NB4 (cell line): ENCODE measurements around the gene WFIKKN1.

Experiments
- DNase-seq: peaks from one replicate; pipeline ENCODE4 v3.0.0; 2010; ENCODE audit warnings: low read depth
- H3K4me3 ChIP-seq: one replicate; pipeline ENCODE4 v1.5.1; 2011; ENCODE audit warnings: mild to moderate bottlenecking, low read depth, low read length, moderate library complexity
- MYC ChIP-seq: IDR thresholded peaks from 2 replicates; pipeline ENCODE4 v1.6.1; 2011; ENCODE audit warnings: low read depth, low read length
- POLR2A ChIP-seq: IDR thresholded peaks from 2 replicates; pipeline ENCODE4 v1.6.1; 2011; ENCODE audit warnings: mild to moderate bottlenecking; ENCODE audit not compliant: insufficient read length; ENCODE audit errors: extremely low read depth
- TF ChIP-seq, protein P1 (sequence below): IDR thresholded peaks from 2 replicates; pipeline ENCODE4 v1.6.1; 2011; ENCODE audit warnings: low read depth, low read length
- TF ChIP-seq, protein P2 (sequence below): IDR thresholded peaks from one replicate; pipeline ENCODE4 v1.5.1; 2012; ENCODE audit warnings: low read depth, low read length

The WFIKKN1 gene

DNA sequence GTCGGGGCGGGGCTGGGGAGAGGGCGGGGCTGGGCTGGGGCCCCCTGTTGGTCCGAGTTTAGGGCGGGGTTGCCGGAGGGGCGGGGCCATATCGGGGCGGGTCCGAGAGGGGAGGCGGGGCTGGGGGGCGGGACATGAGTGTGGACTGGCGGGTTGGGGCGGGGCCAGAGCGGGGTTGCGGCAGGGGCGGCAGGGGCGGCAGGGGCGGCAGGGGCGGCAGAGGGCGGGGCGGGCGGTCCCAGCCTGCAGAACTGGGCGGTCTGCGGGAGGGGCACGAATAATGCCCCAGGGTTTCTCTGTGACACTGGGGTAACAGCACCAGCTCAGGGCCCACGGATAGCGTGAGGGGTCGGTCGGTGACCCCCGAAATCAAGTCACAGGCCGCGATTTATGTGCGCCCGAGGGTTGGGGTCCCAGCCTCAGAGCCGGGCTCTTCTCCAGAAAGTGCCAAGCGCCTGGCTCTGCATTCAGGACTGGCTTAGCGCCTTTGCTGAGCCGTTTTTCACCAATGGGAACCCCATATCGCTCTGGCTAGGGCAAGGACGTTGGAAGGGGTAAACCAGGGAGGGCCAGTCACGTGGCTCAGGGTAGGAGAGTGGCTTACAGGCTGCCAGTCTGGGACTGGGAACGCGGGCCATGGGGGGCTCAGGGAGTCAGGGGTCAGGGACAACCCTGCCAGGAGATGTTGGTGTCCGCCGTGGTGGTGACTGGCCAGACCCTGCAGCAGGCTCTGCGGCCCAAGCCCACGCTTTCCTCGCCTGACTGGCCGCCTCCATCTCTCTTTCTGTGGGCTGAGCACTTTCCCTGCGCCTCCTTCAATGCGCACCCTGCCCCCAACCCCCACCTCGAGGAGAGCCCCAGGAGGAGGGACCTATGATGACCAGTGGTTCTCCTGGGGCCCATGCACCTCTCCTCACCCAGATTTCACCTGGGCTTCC is 6.6 kb downstream of the WFIKKN1 start:
- DNase-seq, result peak; percentile 83
- no peak for TF ChIP-seq MYC
- TF ChIP-seq, protein P1, sequence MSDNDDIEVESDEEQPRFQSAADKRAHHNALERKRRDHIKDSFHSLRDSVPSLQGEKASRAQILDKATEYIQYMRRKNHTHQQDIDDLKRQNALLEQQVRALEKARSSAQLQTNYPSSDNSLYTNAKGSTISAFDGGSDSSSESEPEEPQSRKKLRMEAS, result no peak
- TF ChIP-seq, protein P2, sequence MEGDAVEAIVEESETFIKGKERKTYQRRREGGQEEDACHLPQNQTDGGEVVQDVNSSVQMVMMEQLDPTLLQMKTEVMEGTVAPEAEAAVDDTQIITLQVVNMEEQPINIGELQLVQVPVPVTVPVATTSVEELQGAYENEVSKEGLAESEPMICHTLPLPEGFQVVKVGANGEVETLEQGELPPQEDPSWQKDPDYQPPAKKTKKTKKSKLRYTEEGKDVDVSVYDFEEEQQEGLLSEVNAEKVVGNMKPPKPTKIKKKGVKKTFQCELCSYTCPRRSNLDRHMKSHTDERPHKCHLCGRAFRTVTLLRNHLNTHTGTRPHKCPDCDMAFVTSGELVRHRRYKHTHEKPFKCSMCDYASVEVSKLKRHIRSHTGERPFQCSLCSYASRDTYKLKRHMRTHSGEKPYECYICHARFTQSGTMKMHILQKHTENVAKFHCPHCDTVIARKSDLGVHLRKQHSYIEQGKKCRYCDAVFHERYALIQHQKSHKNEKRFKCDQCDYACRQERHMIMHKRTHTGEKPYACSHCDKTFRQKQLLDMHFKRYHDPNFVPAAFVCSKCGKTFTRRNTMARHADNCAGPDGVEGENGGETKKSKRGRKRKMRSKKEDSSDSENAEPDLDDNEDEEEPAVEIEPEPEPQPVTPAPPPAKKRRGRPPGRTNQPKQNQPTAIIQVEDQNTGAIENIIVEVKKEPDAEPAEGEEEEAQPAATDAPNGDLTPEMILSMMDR, result no peak
- TF ChIP-seq POLR2A, result no peak
- H3K4me3 ChIP-seq, result peak overlapping the region; percentile 59

DNA sequence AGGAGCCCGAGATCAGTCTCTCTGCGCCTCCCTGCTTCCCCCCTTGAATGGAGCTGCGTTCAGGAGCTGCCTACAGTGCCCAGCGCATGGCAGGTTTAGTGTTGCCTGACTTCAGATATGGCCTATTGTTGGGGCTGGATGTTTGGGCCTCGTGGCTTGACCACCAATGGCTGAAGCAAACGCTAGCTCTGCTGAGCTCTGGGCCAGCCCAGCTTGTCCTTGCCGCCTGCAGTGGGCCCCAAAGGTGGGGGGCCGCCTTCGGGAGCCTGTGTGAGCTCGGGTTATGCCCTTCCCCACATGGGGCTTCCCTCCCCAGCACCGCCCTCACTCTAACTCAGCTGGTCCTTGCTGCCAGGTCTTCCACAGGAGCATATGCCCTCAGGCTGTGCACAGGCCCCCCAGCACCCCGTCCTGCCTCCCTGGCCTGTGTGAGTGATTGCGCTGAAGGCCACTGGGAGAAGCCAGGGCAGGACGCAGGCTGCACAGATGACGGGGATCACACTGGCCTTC is 7.3 kb downstream of the WFIKKN1 start:
- no peak for TF ChIP-seq POLR2A
- TF ChIP-seq MYC, result no peak
- TF ChIP-seq, protein P1, result no peak
- TF ChIP-seq, protein P2, result no peak
- no peak for DNase-seq
- H3K4me3 ChIP-seq, result no peak overlapping the region

DNA sequence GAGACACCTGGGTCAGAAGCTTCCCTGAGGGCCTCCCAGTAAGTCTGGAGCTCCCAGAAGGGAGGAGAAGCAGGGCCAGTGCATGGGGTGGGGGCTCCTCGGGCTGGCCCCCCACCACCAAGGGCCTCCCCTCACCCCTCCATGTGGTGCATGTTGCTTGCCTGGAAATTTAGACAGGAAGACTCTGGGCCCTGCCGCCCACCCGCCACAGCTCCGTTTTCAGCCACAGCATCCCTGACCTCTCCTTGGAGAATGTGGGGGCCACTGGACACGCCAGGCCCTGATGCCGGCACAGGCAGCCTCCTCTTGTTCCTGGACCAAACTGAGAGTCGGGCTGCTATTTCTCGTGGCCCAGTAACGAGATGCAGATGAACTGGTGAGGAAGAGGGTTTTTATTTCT is 8.1 kb downstream of the WFIKKN1 start:
- TF ChIP-seq, protein P1, result no peak
- no peak for TF ChIP-seq POLR2A
- TF ChIP-seq, protein P2, result no peak
- TF ChIP-seq MYC, result no peak
- no peak for DNase-seq
- H3K4me3 ChIP-seq, result no peak overlapping the region

DNA sequence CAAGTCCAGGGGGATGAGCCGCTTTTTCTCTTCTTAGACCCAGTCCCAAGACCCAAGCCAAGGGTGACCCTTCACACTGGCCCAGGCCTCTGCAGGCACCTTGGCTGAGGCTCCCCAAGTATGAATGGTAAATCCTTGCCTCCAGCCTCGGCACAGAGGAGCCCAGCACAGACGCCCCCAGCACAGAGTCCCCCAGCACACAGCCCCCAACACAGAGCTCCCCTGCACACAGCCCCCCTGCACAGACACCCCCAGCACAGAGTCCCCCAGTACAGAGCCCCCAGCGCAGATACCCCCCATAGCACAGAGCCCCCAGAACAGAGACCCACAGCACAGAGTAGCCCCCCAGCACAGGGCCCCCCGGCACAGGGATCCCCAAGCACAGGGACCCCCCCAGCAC is 9.8 kb downstream of the WFIKKN1 start:
- no peak overlapping the region for H3K4me3 ChIP-seq
- DNase-seq, result no peak
- TF ChIP-seq, protein P2, result no peak
- TF ChIP-seq POLR2A (no peak), MYC (no peak)
- TF ChIP-seq, protein P1, result no peak

DNA sequence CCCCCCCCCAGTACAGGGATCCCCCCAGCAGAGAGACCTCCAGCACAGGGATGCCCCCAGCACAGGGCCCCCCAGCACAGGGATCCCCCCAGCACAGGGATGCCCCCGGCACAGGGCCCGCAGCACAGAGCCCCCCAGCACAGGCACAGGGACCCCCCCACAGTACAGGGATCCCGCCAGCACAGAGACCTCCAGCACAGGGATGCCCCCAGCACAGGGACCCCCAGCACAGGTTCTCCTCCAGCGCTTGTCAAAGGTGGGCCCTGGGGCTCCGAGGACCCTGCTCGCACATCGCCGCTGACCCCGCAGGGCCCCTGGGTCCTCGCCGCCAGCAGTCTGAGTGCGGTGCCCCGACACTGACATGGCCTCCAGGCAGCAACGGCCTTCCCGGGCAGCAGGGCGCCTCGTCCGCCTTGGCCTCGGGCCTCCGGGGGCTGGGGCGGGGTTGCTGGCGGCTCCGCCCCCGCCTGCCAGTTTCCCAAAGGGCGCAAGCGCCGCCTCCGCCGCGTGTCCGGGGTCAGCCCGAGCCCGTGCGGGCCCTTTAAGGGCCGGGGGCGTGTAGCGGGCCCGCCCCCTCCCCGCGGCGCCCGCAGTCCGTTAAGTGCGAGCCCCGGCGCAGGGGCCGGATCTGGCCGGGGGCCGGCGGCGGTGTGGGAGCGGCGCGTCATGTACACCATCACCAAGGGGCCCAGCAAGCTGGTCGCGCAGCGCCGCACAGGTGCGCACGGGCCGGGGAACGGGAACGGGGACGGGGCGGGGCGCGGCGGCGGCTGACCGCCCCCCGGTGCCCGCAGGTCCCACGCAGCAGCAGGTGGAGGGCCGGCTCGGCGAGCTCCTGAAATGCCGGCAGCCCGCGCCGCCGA is 10.8 kb downstream of the WFIKKN1 start, which contains the start of gene MCRIP2:
TSS of gene MCRIP2 (plus strand) at position 503 of the 863 bp plus-strand sequence. CDS start at position 667, 164 bp downstream.
- peak; percentile 90 for DNase-seq
- peak within 1 kb of the TSS; percentile 71 for H3K4me3 ChIP-seq
- TF ChIP-seq, protein P2, result no peak
- TF ChIP-seq MYC (peak; percentile 81), POLR2A (peak; percentile 74)
- TF ChIP-seq, protein P1, result peak; percentile 72
